ENCODE results near the gene IL6R.
A peak's percentile ranks its signal among the peaks of the same experiment; 100 is the strongest.
"Not testable (repeated sequence)": the region's sequence is repeated elsewhere in the genome, so short reads cannot be mapped to it uniquely, and the experiment has no call there.

IL6R gene

DNA sequence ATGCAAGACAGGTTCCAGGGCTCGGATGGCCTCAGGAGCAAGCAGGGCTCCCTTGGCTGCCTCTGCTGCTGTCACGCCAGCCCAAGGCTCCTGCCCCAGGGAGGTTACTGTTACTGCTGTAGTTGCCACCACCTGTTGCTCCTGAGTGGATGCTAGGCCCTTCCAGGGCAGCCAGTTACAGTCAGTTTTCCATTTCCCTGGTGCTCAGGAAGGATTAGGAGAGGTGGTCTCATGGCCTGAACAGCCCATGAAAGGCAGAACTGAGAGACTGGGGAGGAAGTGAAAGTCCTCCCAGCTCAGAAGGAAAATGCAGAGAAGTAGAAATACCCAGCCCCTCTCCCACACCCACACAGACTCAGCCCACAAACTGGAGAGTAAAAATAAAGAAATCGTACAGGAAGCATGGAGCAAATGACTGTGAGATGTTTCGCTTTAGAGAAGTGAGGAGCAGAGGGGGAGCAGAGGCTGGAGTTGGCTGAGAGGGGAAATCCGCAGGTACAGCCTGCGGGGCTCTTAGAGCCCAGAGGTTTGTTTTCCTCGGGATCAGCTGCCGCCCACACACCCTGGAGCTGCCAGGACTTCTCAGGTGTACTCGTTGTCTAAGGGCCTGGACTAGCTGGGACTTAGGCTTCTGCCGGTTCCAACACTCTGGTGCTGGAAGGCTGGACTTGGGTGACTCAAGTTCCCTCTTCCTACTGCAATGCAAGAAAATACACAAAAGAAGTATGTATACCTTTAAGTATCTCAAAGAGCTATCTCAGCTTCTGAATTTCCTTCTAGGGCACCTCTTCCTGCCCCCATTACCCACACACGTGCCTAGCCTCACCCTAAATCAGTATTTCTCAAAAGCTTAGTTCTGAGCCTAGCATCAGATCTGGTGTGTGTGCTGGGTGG, 2.3 kb downstream of the IL6R start:
- DNase-seq, result no peak

- no peak for DNase-seq
Measured at GRCh38 chr1:154408174-154408777, 3.1 kb downstream of the IL6R start.

- no peak for DNase-seq
Measured at GRCh38 chr1:154410185-154410827, 5.2 kb downstream of the IL6R start.

GRCh38 chr1:154411525-154411924, 6.4 kb downstream of the IL6R start:
- no peak for DNase-seq

GRCh38 chr1:154413177-154413783, 8.1 kb downstream of the IL6R start:
- no peak for DNase-seq

DNA sequence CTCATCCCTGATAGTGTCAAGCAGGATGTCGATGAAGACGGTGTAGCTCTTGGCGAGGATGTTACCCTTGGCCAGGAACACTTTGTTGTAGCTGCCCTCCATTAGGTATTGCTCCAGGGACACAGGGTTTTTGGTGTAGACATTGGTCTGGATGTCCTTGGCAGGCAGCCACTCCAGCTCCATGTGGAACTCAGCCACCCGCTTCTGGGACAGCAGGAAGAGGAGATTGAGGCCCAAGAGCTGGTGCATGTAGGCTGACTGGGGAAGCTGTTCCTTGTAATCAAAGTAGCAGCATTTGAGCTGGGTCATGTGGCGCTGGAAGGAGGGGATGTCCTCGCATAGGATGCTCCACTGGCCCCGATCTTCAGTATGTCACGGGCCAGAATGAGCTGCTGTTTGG, 9.5 kb downstream of the IL6R start:
- no peak for DNase-seq

DNA sequence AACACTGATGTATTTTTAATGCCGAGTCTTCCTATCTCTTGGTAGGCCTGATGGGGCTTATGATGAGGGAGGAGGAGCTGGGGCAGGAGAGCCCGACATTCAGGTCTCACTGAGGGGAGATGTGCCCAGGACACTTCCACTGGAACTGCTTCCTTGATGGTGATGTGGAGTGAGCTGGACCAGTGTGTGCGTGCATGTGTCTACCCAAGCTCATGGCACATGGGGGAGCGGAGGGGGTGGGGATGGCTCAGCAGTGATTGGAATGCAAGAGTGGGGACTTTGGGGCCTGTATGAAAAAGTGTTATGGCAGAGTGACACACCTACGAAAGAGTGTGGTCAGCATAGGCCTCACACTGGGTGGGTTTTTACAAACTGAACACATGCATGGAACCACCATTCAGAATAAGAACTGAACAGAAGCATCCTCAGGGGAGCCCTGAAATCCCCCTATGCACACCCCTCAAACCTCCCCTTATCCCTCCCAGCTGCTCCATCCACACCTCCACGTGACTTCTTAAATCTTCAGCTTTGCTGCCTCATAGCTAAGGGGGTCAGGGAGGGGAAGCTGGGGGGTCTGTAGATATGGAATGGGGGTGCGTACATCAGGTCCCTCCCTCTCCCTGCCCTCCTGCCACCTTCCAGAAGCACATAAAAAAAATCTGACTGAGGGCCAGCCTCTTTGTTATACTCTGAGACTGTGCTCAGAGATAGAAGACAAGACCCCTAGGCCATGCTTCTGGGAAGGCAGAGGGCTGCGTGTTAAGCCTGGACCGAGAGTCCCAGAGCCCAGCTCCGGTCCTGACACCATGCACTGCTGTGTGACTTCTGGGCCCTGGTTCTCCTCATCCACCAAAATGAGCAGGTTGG, 11.6 kb downstream of the IL6R start:
- DNase-seq, result no peak

DNA sequence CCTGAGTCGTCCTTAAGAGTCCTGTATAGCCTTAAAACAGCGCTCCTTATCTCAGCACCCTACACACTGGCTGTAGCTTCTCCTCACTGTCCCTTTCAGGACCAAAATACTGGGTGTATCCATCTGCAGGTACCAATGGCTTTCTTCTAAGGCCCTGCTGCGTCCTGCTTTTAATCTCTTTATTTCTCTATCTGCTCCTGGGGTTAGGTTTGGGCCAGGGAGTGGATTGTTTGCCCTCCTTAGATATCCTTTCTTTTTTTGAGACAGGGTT, 12.1 kb downstream of the IL6R start:
- no peak for DNase-seq

- DNase-seq, result no peak
Measured at GRCh38 chr1:154418062-154418921, 13.1 kb downstream of the IL6R start.

- DNase-seq, result no peak
Measured at GRCh38 chr1:154418923-154419619, 13.9 kb downstream of the IL6R start.

DNA sequence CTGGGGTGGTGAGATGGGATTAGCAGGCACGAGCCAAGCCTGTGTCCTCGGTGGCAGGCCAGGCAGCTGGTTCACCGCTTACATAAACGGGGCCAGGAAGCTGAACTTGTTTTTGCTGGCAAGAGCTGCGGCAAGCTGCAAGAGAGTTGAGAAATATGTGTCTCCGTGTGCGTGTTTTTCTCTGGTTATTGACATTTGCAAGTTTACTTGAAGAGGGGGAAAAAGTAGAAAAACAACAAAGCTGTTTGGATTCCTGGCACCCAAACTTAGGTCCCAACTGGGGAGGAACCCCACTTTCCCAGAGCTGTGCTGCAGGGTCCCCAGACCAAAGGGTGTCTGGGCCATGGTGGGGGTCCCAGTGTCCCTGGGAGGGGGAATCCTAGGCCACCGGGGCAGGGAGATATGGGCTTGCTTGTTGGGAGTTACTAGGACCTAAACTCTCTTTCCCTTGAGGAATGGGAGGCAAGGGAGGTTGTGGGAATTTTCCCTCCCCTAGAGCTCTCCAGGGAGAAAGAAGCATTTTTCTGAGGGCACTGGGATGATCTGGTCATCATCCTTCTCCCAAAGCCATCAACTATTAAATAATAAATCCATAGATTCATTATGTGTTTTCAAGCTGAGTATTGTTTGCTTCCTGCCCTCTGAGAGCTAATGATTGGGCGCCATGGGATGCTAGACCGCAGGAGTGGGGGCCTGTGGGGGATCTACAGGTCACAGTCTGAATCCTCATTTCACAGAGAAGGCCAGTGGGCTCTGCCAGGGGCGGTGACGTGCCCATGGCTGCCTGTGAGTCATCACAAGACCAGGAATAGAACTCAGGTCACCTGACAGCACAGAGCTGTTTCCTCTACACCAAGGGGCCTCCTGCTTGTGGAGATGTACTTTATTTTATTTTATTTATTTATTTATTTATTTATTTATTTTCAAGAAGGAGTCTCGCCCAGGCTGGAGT, 14.8 kb downstream of the IL6R start:
- DNase-seq, result peak in 3 of 4 experiments; percentile 18 to 57 (median 51)

DNA sequence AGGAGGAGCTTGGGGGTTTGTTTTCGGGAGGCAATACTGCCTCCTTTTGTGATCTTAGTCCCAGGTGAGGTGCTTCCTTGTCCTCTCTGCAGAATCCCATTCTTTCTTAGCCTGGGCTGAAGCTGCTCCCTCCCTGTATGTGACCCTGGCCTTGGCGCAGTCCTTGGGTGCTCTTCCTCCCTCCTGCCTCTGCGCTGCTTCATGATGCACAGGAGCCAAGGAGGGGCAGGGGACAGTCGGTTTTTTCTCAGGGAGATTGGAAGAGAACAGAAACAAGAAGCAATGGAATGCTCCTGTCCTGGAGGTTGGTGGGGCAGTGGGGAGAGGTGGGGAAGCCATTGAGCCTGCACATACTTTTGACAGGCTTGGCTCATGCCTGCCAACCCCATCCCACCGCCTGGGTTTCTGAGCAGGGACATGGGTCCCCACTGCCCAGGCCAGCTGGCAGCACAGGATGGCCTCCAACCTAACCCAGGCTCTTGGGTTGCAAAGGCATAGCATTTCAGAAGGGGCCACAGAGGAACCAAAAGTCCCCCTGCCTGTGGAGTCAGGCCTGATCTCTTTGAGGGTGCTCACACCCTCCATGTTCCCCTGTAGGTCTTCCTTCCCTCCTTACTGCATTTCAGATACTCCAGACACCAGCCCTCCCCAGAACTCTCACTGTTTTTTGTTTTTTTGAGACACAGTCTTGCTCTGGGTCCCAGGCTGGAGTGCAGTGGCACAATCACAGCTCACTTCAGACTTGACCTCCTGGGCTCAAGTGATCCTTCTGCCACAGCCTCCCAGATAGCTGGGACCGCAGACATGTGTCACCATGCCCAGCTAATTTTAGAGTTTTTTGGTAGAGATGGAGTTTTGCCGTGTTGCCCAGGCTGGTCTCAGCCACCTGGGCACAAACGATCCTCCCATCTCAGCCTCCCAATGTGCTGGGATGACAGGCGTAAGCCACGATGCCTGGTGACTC, 16.1 kb downstream of the IL6R start:
- DNase-seq, result no peak

DNA sequence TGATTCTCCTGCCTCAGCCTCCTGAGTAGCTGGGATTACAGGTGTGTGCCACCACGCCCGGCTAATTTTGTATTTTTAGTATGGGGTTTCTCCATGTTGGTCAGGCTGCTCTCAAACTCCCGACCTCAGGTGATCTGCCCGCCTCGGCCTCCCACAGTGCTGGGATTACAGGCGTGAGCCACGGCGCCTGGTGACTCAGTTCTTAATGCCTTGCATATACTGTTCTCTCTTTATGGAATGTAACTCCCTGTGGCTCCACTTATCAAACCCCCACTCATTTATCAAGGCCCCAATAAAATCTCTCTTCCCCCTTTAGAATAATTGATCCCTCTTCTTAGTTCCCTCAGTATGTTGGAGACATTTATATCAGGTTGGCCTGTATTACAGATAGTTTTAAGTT, 16.9 kb downstream of the IL6R start:
- DNase-seq, result not testable (repeated sequence)

- DNase-seq, result no peak
Measured at GRCh38 chr1:154422521-154422920, 17.4 kb downstream of the IL6R start.

DNA sequence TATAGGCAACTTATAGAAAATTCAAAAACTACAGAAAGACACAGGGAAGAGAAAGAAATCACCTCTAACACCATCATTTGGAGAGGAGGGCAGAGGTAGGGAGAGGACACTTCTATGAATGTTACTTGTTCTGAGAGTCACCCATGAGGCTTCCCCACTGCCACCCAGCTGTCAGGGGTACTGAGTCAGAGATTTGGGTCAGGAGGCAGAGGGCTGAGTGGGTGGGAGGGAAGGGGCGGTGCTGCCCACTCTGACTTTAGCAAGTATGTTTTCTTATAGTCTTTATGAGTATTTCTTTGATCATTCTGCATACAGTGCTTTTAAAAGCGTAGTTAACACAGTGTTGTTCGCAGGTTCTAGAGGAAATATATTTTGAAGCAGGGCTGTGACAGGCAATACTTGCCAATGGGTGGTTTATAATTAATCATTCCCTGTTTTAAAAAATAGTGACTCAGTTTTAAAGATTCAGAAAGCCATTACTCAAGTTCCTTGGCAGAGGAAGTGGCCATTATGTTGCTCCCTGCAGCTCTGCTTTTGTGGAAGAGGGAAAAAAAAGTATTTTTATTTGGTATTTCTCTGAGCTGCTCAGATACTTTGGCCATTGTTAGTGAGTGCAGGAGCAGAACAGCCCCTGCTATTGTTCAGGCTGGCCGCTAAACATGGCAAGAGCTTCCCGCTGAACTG, 18.3 kb downstream of the IL6R start:
- peak in 1 of 4 experiments; percentile 15 for DNase-seq

- DNase-seq, result no peak
Measured at GRCh38 chr1:154423988-154424326, 18.8 kb downstream of the IL6R start.

DNA sequence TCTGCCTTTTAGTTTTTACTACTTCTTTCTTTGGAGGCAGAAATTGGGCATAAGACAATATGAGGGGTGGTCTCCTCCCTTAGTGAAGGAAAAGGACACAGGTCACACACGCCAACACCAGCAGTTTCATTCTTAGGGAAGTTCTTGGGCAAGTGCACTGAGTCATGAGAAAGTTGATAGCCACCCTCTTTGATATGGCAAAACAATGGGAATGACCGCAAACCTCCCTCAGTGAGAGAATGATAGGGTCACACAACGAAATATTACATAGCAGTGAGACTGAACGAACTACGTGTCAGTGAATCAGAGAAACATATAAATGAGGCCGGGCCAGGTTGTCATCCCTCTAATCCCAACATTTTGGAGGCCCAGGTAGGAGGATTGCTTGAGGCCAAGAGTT, 20.0 kb downstream of the IL6R start:
- DNase-seq, result no peak
